ENCODE measurements around the gene RAP2C.

- no peak for TF ChIP-seq PATZ1 (CRISPR knock-in tag; IDR thresholded peaks at IDR 0.05; ENCODE audit: borderline replicate concordance)
- TF ChIP-seq ZNF8 (CRISPR knock-in tag; IDR thresholded peaks at IDR 0.05): no peak
- no peak for TF ChIP-seq SNAI2 (CRISPR knock-in tag; IDR thresholded peaks at IDR 0.05)
- TF ChIP-seq GLIS3 (CRISPR knock-in tag; IDR thresholded peaks at IDR 0.05): no peak
- no peak for TF ChIP-seq ZFP3 (CRISPR knock-in tag; IDR thresholded peaks at IDR 0.05)
- TF ChIP-seq ESRRG (CRISPR knock-in tag; IDR thresholded peaks at IDR 0.05): no peak
- no peak for TF ChIP-seq TCF4 (CRISPR knock-in tag; IDR thresholded peaks at IDR 0.05; ENCODE audit: borderline replicate concordance)
- no peak for TF ChIP-seq CREB5 (CRISPR knock-in tag; IDR thresholded peaks at IDR 0.05; ENCODE audit: low read depth)
- TF ChIP-seq CSRNP3 (CRISPR knock-in tag; IDR thresholded peaks at IDR 0.05): no peak
- TF ChIP-seq BACH2 (CRISPR knock-in tag; IDR thresholded peaks at IDR 0.05; ENCODE audit: borderline replicate concordance): no peak
- no peak for TF ChIP-seq ZFP30 (CRISPR knock-in tag; IDR thresholded peaks at IDR 0.05)
- TF ChIP-seq OSR1 (CRISPR knock-in tag; IDR thresholded peaks at IDR 0.05): no peak
- TF ChIP-seq ZC3H10 (CRISPR knock-in tag; IDR thresholded peaks at IDR 0.05): no peak
Measured at GRCh38 chrX:132214518-132214917, 4.7 kb downstream of the RAP2C start.
